ENCODE data around the gene PRKRA. TPM values are rescaled to one million over a fixed set of nuclear protein-coding genes. Genes with fewer than 3 reads are reported as not detected.

Gene PRKRA
- total and polyA plus RNA-seq, 8 donors: 17.6 to 34.3 (median 21.0) TPM

DNA sequence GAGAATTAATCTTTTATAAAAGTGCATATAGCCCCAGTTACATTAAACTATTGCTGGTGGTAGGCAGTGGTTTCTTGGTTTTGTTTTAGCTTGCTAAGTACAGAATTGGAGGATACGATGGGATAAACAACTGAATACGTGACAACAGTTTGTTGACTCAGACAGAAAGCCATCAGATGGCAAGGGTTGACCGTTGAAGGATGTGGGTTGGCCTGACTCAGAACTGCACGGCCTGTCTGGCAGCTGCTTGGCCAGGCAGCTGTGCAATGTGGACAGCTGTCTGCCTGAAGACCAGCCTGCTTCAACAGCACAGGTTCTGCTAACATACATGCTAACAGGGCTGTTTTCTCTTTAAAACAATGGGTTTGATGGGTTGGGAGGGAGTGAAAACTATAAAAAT is 46.6 kb downstream of the PRKRA start:
- peak in 1 of 4 donors; percentile 20 for ATAC-seq
- Histone ChIP-seq H3K9me3 (no peaks in the 10 kb centered on the region), H3K27ac (no peak overlapping the region), H3K36me3 (no peaks in the 10 kb centered on the region), H3K4me3 (no peak overlapping the region), H3K27me3 (peaks cover 0 to 2% (median 0%) of the 10 kb centered on the region in 4 donors), H3K4me1 (no peaks in the 10 kb centered on the region)
- no peak for FAIRE-seq
- no peak for DNase-seq
- 50 to 54% methylated on average over 4 of the region's 4 CpGs for WGBS, 2 donors
- intact Hi-C loops (cut with DNase I): loop anchor here in 1 of 3 donors (10.0 kb wide), 1 partner anchor 90 kb away; no protein-coding TSS in a partner anchor
- TF ChIP-seq CTCF (IDR thresholded peaks at IDR 0.05): no peak

- FAIRE-seq (no peak), ATAC-seq (no peak), DNase-seq (no peak)
- Histone ChIP-seq H3K27me3 (no peaks in the 10 kb centered on the region), H3K9me3 (no peaks in the 10 kb centered on the region), H3K36me3 (no peaks in the 10 kb centered on the region), H3K27ac (no peak overlapping the region), H3K4me1 (no peaks in the 10 kb centered on the region), H3K4me3 (no peak overlapping the region)
- no peak for TF ChIP-seq CTCF (IDR thresholded peaks at IDR 0.05)
- 63 to 66% methylated on average over 3 of the region's 3 CpGs for WGBS, 2 donors
- intact Hi-C loops (cut with DNase I): loop anchor here in 1 of 3 donors (10.0 kb wide), 1 partner anchor 89 kb away; no protein-coding TSS in a partner anchor
Observed at GRCh38 chr2:178403671-178404306, 47.2 kb downstream of the PRKRA start.

DNA sequence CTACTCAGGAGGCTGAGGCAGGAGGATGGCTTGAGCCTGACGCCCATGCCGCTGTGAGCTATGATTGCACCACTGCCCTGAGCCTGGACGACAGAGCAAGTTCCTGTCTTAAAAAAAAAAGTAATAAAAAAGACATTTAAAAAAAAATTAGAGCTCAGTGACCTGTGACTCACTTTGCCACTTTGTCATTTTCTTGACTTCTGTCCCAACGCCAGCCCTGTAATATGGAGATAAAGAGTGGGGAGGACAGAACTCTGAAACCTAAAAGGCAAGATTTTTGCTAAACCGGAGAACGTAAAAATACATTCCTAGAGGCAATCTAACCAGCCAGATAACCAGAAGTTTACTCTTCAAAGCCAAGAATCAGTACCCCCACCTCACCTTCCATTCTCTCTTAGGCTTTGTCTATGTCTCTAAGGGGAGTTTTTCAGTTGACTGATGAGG is 49.0 kb downstream of the PRKRA start:
- Histone ChIP-seq H3K27ac (no peak overlapping the region), H3K9me3 (no peaks in the 10 kb centered on the region), H3K4me3 (no peak overlapping the region), H3K4me1 (no peaks in the 10 kb centered on the region), H3K27me3 (no peaks in the 10 kb centered on the region), H3K36me3 (no peaks in the 10 kb centered on the region)
- FAIRE-seq (no peak), DNase-seq (no peak), ATAC-seq (no peak)
- 46 to 57% methylated on average over 6 of the region's 6 CpGs for WGBS, 2 donors
- intact Hi-C loops (cut with DNase I): loop anchor here in 1 of 3 donors (10.0 kb wide), 1 partner anchor 87 kb away; no protein-coding TSS in a partner anchor
- TF ChIP-seq CTCF (IDR thresholded peaks at IDR 0.05): no peak

DNA sequence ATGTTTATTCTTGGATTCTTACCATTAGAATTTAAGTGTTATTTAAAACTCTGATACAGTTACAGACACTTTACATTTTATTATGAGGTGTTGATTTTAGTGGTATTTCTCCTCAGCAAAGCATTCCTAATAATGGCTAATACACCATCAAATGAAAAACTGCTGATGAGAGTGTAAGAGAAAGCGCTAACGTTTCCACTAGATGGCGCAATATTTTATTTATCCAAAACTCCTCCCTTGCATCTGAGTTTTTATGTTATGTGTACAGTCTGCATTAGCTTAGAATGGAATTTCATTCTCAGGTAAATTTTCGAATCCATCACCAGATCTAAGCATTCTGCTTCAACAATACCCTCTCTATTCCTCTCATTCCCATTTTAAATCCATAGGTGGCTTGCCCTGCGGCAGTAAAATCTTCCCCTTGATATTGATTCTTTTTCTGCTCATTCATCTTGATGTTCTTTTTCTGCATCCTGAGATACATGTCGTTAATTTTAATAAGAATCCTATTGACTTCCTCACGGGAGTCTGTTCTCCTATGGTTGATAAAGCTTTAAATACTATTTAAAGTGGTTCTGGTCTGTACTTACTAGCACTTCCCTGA is 53.9 kb downstream of the PRKRA start:
- FAIRE-seq: peak; percentile 91
- Histone ChIP-seq H3K27me3 (no peaks in the 10 kb centered on the region), H3K27ac (no peak overlapping the region), H3K4me1 (no peaks in the 10 kb centered on the region), H3K36me3 (no peaks in the 10 kb centered on the region), H3K9me3 (no peaks in the 10 kb centered on the region), H3K4me3 (no peak overlapping the region)
- peak; percentile 68 to 88 (median 80) for ATAC-seq
- TF ChIP-seq CTCF (IDR thresholded peaks at IDR 0.05): peak; percentile 38 to 56 (median 46)
- no peak for DNase-seq
- intact Hi-C loops (cut with DNase I): no loop called here
- 9 to 10% methylated on average over 7 of the region's 7 CpGs for WGBS, 2 donors
